H9 (cell line): ENCODE results near the gene LFNG. TPM values are rescaled to one million over a fixed set of nuclear protein-coding genes. Genes with fewer than 3 reads are reported as not detected.

Experiments used
- DNase-seq: peaks from one replicate; pipeline ENCODE4 v3.0.0-alpha.2; 2017
- H2AFZ ChIP-seq: one replicate; pipeline ENCODE4 v1.6.1; 2013; ENCODE audit warnings: mild to moderate bottlenecking, low read length, control low read depth, moderate library complexity
- H2AK5ac ChIP-seq: 2 replicates; pipeline ENCODE4 v1.6.1; 2013; ENCODE audit warnings: low read length, control low read depth, mixed read lengths; ENCODE audit not compliant: insufficient read length
- H2BK120ac ChIP-seq: one replicate; pipeline ENCODE4 v1.6.1; 2013; ENCODE audit warnings: low read depth, mild to moderate bottlenecking, low read length, control low read depth, inconsistent platforms; ENCODE audit not compliant: poor library complexity, severe bottlenecking
- H2BK12ac ChIP-seq: 2 replicates; pipeline ENCODE4 v1.6.1; 2013; ENCODE audit warnings: low read length, control low read depth, mixed read lengths, low read depth; ENCODE audit not compliant: insufficient read length
- H2BK15ac ChIP-seq: 2 replicates; pipeline ENCODE4 v1.6.1; 2013; ENCODE audit warnings: low read depth, low read length, control low read depth
- H2BK20ac ChIP-seq: one replicate; pipeline ENCODE4 v1.6.1; 2013; ENCODE audit warnings: low read depth, mild to moderate bottlenecking, low read length, control low read depth, inconsistent platforms; ENCODE audit not compliant: poor library complexity, severe bottlenecking
- H2BK5ac ChIP-seq: 2 replicates; pipeline ENCODE4 v1.6.1; 2013; ENCODE audit warnings: low read length, control low read depth, mixed read lengths; ENCODE audit not compliant: insufficient read length
- H3K14ac ChIP-seq: 2 replicates; pipeline ENCODE4 v1.6.1; 2013; ENCODE audit warnings: low read length, control low read depth; ENCODE audit not compliant: insufficient read depth
- H3K18ac ChIP-seq: 2 replicates; pipeline ENCODE4 v1.6.1; 2013; ENCODE audit warnings: low read depth, mild to moderate bottlenecking, mixed read lengths, low read length, control low read depth; ENCODE audit not compliant: insufficient read length
- H3K23ac ChIP-seq: 2 replicates; pipeline ENCODE4 v1.6.1; 2013; ENCODE audit warnings: low read length, control low read depth, mixed read lengths, low read depth; ENCODE audit not compliant: insufficient read length
- H3K23me2 ChIP-seq: 2 replicates; pipeline ENCODE4 v1.6.1; 2013; ENCODE audit warnings: low read depth, mild to moderate bottlenecking, mixed read lengths, low read length, control low read depth; ENCODE audit not compliant: insufficient read length, poor library complexity, severe bottlenecking
- H3K27ac ChIP-seq: 2 replicates; pipeline ENCODE4 v1.5.1; 2013; ENCODE audit warnings: low read length, control low read depth, mixed read lengths, low read depth; ENCODE audit not compliant: insufficient read length
- H3K27me3 ChIP-seq: 2 replicates; pipeline ENCODE4 v1.6.1; 2013; ENCODE audit warnings: low read length, control low read depth, inconsistent platforms; ENCODE audit not compliant: insufficient read depth
- H3K4ac ChIP-seq: 2 replicates; pipeline ENCODE4 v1.6.1; 2013; ENCODE audit warnings: low read depth, mild to moderate bottlenecking, control low read depth, inconsistent platforms, low read length, moderate library complexity
- H3K4me1 ChIP-seq: 2 replicates; pipeline ENCODE4 v1.6.1; 2013; ENCODE audit warnings: low read length, control low read depth, inconsistent platforms; ENCODE audit not compliant: insufficient read depth
- H3K4me2 ChIP-seq: 2 replicates; pipeline ENCODE4 v1.6.1; 2013; ENCODE audit warnings: low read length, control low read depth, mixed read lengths; ENCODE audit not compliant: insufficient read length, insufficient read depth
- H3K56ac ChIP-seq: 2 replicates; pipeline ENCODE4 v1.6.1; 2013; ENCODE audit warnings: low read depth, mild to moderate bottlenecking, mixed read lengths, low read length, control low read depth; ENCODE audit not compliant: insufficient read length
- H3K79me1 ChIP-seq: 2 replicates; pipeline ENCODE4 v1.6.1; 2013; ENCODE audit warnings: low read depth, mild to moderate bottlenecking, moderate library complexity, low read length, control low read depth, inconsistent platforms; ENCODE audit not compliant: insufficient read depth, poor library complexity, severe bottlenecking
- H3K79me2 ChIP-seq: 2 replicates; pipeline ENCODE4 v1.6.1; 2013; ENCODE audit warnings: low read length, control low read depth, inconsistent platforms; ENCODE audit not compliant: insufficient read depth
- H3K9ac ChIP-seq: 2 replicates; pipeline ENCODE4 v1.6.1; 2013; ENCODE audit warnings: low read length, control low read depth, mixed read lengths; ENCODE audit not compliant: insufficient read length; ENCODE audit errors: extremely low read depth
- H3K9me3 ChIP-seq: one replicate; pipeline ENCODE4 v1.6.1; 2013; ENCODE audit warnings: low read depth, low read length, inconsistent platforms; ENCODE audit not compliant: control insufficient read depth
- H3T11ph ChIP-seq: one replicate; pipeline ENCODE4 v1.6.1; 2013; ENCODE audit warnings: mild to moderate bottlenecking, low read length, control low read depth, inconsistent platforms
- H4K20me1 ChIP-seq: one replicate; pipeline ENCODE4 v1.6.1; 2013; ENCODE audit not compliant: control insufficient read depth, insufficient read length, insufficient read depth
- H4K5ac ChIP-seq: 2 replicates; pipeline ENCODE4 v1.6.1; 2013; ENCODE audit warnings: low read depth, mild to moderate bottlenecking, mixed read lengths, low read length, control low read depth; ENCODE audit not compliant: insufficient read length
- H4K8ac ChIP-seq: replicated peaks from 2 replicates; pipeline ENCODE4 v1.6.1; 2013; ENCODE audit warnings: low read length, control low read depth, mixed read lengths, low read depth; ENCODE audit not compliant: insufficient read length
- H4K91ac ChIP-seq: 2 replicates; pipeline ENCODE4 v1.6.1; 2013; ENCODE audit warnings: low read depth, mild to moderate bottlenecking, moderate library complexity, mixed read lengths, low read length, control low read depth; ENCODE audit not compliant: insufficient read length
- H3K27ac Mint-ChIP-seq, 3 experiments: 2 replicates in 2 of 3; 3 replicates in 1 of 3; pipeline ENCODE4 v1.8.0; 2020 to 2021; ENCODE audit warnings: mixed read lengths in 3 of 3, mild to moderate bottlenecking in 1 of 3, moderate library complexity in 1 of 3
- H3K27me3 Mint-ChIP-seq: 2 replicates; pipeline ENCODE4 v1.8.0; 2021; ENCODE audit warnings: low read depth, mild to moderate bottlenecking, moderate library complexity, mixed read lengths
- H3K36me3 Mint-ChIP-seq, 3 experiments: 2 replicates in 2 of 3; 3 replicates in 1 of 3; pipeline ENCODE4 v1.8.0; 2020 to 2021; ENCODE audit warnings: low read depth in 3 of 3, mixed read lengths in 3 of 3; ENCODE audit not compliant: insufficient read depth in 1 of 3
- H3K4me1 Mint-ChIP-seq, 2 experiments: 2 replicates each; pipeline ENCODE4 v1.8.0; 2020; ENCODE audit warnings: mixed read lengths in 2 of 2
- H3K4me3 Mint-ChIP-seq, 2 experiments: 2 replicates in 1 of 2; 3 replicates in 1 of 2; pipeline ENCODE4 v1.8.0; 2020 to 2021; ENCODE audit warnings: mild to moderate bottlenecking in 2 of 2, mixed read lengths in 2 of 2, moderate library complexity in 1 of 2
- H3K9me3 Mint-ChIP-seq, 2 experiments: 2 replicates in 1 of 2; 3 replicates in 1 of 2; pipeline ENCODE4 v1.8.0; 2020; ENCODE audit warnings: mild to moderate bottlenecking in 2 of 2, mixed read lengths in 2 of 2, moderate library complexity in 1 of 2
- CTCF ChIP-seq: fragments of 200-600 bp; sonication (generic); conservative IDR thresholded peaks from 3 replicates; pipeline ENCODE4 v1.8.0; 2021; ENCODE audit warnings: antibody characterized with exemption, mild to moderate bottlenecking
- WGBS: extraction: QIAGEN DNeasy Blood & Tissue Kit; methylation state at CpG from one replicate; pipeline ENCODE4 v1.1.7; 2013; ENCODE audit warnings: missing lambda C conversion rate, low lambda C conversion rate, mixed read lengths; ENCODE audit not compliant: insufficient read length; ENCODE audit errors: extremely low coverage; 5-methylcytosine and 5-hydroxymethylcytosine counted together
- total RNA-seq: library from RNA; stranded (reverse); gene quantifications from 2 replicates; pipeline ENCODE4 v1.2.1, GENCODE V29; 2021

Gene LFNG
- total RNA-seq, 1 experiment from 2014 or later, result 52.9 TPM

DNA sequence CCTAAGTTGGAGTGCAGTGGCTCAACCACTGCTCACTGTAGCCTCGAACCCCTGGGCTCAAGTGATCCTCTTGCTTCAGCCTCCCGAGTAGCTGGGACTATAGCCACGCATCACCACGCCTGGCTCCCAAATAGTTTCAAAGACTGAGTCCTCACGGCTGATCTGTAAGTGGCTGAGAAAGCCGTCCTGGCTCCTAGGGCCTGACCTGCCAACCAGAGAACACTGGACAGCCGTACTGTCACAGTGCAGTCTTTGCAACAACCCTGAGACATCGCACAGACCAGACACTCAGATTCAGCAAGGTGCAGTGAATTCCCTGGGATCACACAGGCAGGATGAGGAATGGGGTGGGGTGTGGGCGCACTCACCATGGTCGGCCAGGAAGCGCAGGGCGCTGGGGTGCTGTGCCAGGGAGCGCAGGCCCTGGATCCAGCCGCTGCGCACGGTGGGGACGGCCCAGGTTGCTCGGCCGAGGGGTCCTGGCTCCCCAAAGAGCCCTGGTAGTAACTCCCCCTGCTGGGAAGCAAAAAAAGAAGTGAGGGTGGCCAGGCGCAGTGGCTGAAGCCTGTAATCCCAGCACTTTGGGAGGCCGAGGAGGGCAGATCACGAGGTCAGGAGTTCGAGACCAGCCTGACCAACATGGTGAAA is 25.1 kb downstream of the LFNG start:
- no peak overlapping the region for H2AFZ ChIP-seq
- peaks cover 15 to 68% (median 54%) of the 10 kb centered on the region in 3 experiments for H3K36me3 Mint-ChIP-seq
- H3K79me1 ChIP-seq, result no peaks in the 10 kb centered on the region
- no peaks in the 10 kb centered on the region for H3K9me3 Mint-ChIP-seq
- H3K56ac ChIP-seq, result no peak overlapping the region
- H2BK15ac ChIP-seq, result no peak overlapping the region
- no peak overlapping the region for H3K4me3 Mint-ChIP-seq
- no peaks in the 10 kb centered on the region for H3K9me3 ChIP-seq
- H3K79me2 ChIP-seq, result no peaks in the 10 kb centered on the region
- H3T11ph ChIP-seq, result no peak overlapping the region
- no CpG with 5 or more reads among the region's 23 CpGs for WGBS
- no peak overlapping the region for H2AK5ac ChIP-seq
- no peaks in the 10 kb centered on the region for H4K20me1 ChIP-seq
- no peak overlapping the region for H4K91ac ChIP-seq
- DNase-seq, result no peak
- H3K27ac ChIP-seq, result no peak overlapping the region
- no peak overlapping the region for H3K4me2 ChIP-seq
- H2BK20ac ChIP-seq, result no peak overlapping the region
- H3K27me3 ChIP-seq, result no peaks in the 10 kb centered on the region
- no peak overlapping the region for H4K5ac ChIP-seq
- no peaks in the 10 kb centered on the region for H3K23me2 ChIP-seq
- no peak for TF ChIP-seq CTCF
- H3K14ac ChIP-seq, result no peak overlapping the region
- no peaks in the 10 kb centered on the region for H3K4me1 Mint-ChIP-seq
- no peak overlapping the region for H2BK120ac ChIP-seq
- no peak overlapping the region for H2BK5ac ChIP-seq
- no peak overlapping the region for H3K4ac ChIP-seq
- no peak overlapping the region for H3K23ac ChIP-seq
- no peak overlapping the region for H4K8ac ChIP-seq
- no peak overlapping the region for H2BK12ac ChIP-seq
- H3K9ac ChIP-seq, result no peak overlapping the region
- no peaks in the 10 kb centered on the region for H3K27me3 Mint-ChIP-seq
- H3K27ac Mint-ChIP-seq, result peak overlapping the region in 1 of 3 experiments; percentile 70; a peak in 1 of 7 replicates
- H3K18ac ChIP-seq, result no peak overlapping the region
- no peaks in the 10 kb centered on the region for H3K4me1 ChIP-seq
